HAP-1 (cell line): Measurements from ENCODE around the gene SNX19.
"Not testable (repeated sequence)": the region's sequence is repeated elsewhere in the genome, so short reads cannot be mapped to it uniquely, and the experiment has no call there.

Experiments
- DNase-seq, 2 experiments: peaks; one replicate each; pipeline ENCODE4 v3.0.0-alpha.2; 2016 to 2020; ENCODE audit warnings: low spot score in 2 of 2
- H3K27me3 ChIP-seq: fragments of 250-450 bp; sonication (Bioruptor Pico); 2 replicates; pipeline ENCODE4 v1.5.1; 2020; ENCODE audit warnings: low read depth, mild to moderate bottlenecking, moderate library complexity
- H3K36me3 ChIP-seq: fragments of 250-450 bp; sonication (Bioruptor Pico); replicated peaks from 2 replicates; pipeline ENCODE4 v1.5.1; 2020; ENCODE audit warnings: mild to moderate bottlenecking
- H3K4me1 ChIP-seq: fragments of 250-450 bp; sonication (Bioruptor Pico); 2 replicates; pipeline ENCODE4 v1.5.1; 2020; ENCODE audit warnings: mild to moderate bottlenecking
- H3K4me3 ChIP-seq: fragments of 250-450 bp; sonication (Bioruptor Pico); 2 replicates; pipeline ENCODE4 v1.5.1; 2020; ENCODE audit warnings: mild to moderate bottlenecking, moderate library complexity
- H3K9me3 ChIP-seq: fragments of 250-450 bp; sonication (Bioruptor Pico); 2 replicates; pipeline ENCODE4 v1.5.1; 2020; ENCODE audit warnings: mild to moderate bottlenecking, moderate library complexity
- in situ Hi-C: fragments of 300-500 bp; cut with MboI; formaldehyde crosslinking; loops from 3 replicates; pipeline ENCODE4 v1.14.3; 2020; ENCODE audit warnings: low sequenced_read_pairs, inconsistent platforms, mixed read lengths

Gene SNX19

GRCh38 chr11:130916238-130916855 lies at the start of gene SNX19:
Gene SNX19 (minus strand): TSS chr11:130916479. CDS start chr11:130915939, 540 bp downstream.
- H3K9me3 ChIP-seq = no peaks in the 10 kb centered on the region
- no peaks in the 10 kb centered on the region for H3K36me3 ChIP-seq
- H3K4me3 ChIP-seq = peak within 1 kb of the TSS; percentile 25
- peaks cover 10% of the 10 kb centered on the region for H3K4me1 ChIP-seq
- in situ Hi-C loops = no loop called here
- no peaks in the 10 kb centered on the region for H3K27me3 ChIP-seq
- peak; percentile 27 to 76 for DNase-seq

GRCh38 chr11:130964058-130964792 lies 47.9 kb upstream of the SNX19 start:
- Histone ChIP-seq H3K9me3 (no peaks in the 10 kb centered on the region), H3K4me3 (no peak overlapping the region), H3K4me1 (no peaks in the 10 kb centered on the region), H3K27me3 (no peaks in the 10 kb centered on the region), H3K36me3 (no peaks in the 10 kb centered on the region)
- in situ Hi-C loops = no loop called here
- no peak for DNase-seq

- H3K27me3 ChIP-seq = no peaks in the 10 kb centered on the region
- no peaks in the 10 kb centered on the region for H3K36me3 ChIP-seq
- no peak for DNase-seq
- no peaks in the 10 kb centered on the region for H3K9me3 ChIP-seq
- in situ Hi-C loops = no loop called here
- no peaks in the 10 kb centered on the region for H3K4me1 ChIP-seq
- no peak overlapping the region for H3K4me3 ChIP-seq
Measured at GRCh38 chr11:130947889-130948288, 31.6 kb upstream of the SNX19 start.

- no peaks in the 10 kb centered on the region for H3K36me3 ChIP-seq
- no peak overlapping the region for H3K4me3 ChIP-seq
- in situ Hi-C loops = no loop called here
- no peaks in the 10 kb centered on the region for H3K4me1 ChIP-seq
- H3K27me3 ChIP-seq = no peaks in the 10 kb centered on the region
- no peak for DNase-seq
- no peaks in the 10 kb centered on the region for H3K9me3 ChIP-seq
Measured at GRCh38 chr11:130947481-130947880, 31.2 kb upstream of the SNX19 start.

- no peaks in the 10 kb centered on the region for H3K4me1 ChIP-seq
- in situ Hi-C loops = no loop called here
- no peak overlapping the region for H3K4me3 ChIP-seq
- no peaks in the 10 kb centered on the region for H3K9me3 ChIP-seq
- H3K36me3 ChIP-seq = no peaks in the 10 kb centered on the region
- H3K27me3 ChIP-seq = no peaks in the 10 kb centered on the region
- DNase-seq = no peak
Measured at GRCh38 chr11:130947058-130947457, 30.8 kb upstream of the SNX19 start.

- in situ Hi-C loops = no loop called here
- DNase-seq = no peak
- no peaks in the 10 kb centered on the region for H3K9me3 ChIP-seq
- H3K36me3 ChIP-seq = no peaks in the 10 kb centered on the region
- no peaks in the 10 kb centered on the region for H3K27me3 ChIP-seq
- no peaks in the 10 kb centered on the region for H3K4me1 ChIP-seq
- no peak overlapping the region for H3K4me3 ChIP-seq
Measured at GRCh38 chr11:130945896-130946295, 29.6 kb upstream of the SNX19 start.

GRCh38 chr11:130940706-130941105 lies 24.4 kb upstream of the SNX19 start:
- no peaks in the 10 kb centered on the region for H3K9me3 ChIP-seq
- H3K4me1 ChIP-seq = no peaks in the 10 kb centered on the region
- in situ Hi-C loops = no loop called here
- no peak for DNase-seq
- no peaks in the 10 kb centered on the region for H3K27me3 ChIP-seq
- no peak overlapping the region for H3K4me3 ChIP-seq
- no peaks in the 10 kb centered on the region for H3K36me3 ChIP-seq

- H3K4me3 ChIP-seq = no peak overlapping the region
- DNase-seq = no peak
- no peaks in the 10 kb centered on the region for H3K4me1 ChIP-seq
- H3K9me3 ChIP-seq = no peaks in the 10 kb centered on the region
- H3K27me3 ChIP-seq = no peaks in the 10 kb centered on the region
- H3K36me3 ChIP-seq = no peaks in the 10 kb centered on the region
- in situ Hi-C loops = no loop called here
Measured at GRCh38 chr11:130937051-130937450, 20.8 kb upstream of the SNX19 start.

- in situ Hi-C loops = no loop called here
- DNase-seq = no peak
Measured at GRCh38 chr11:130932086-130932712, 15.9 kb upstream of the SNX19 start.

GRCh38 chr11:130924750-130925149 lies 8.5 kb upstream of the SNX19 start:
- Histone ChIP-seq H3K4me1 (peaks cover 10% of the 10 kb centered on the region), H3K36me3 (no peaks in the 10 kb centered on the region), H3K4me3 (no peak overlapping the region), H3K27me3 (no peaks in the 10 kb centered on the region), H3K9me3 (no peaks in the 10 kb centered on the region)
- no peak for DNase-seq
- in situ Hi-C loops = no loop called here

More at GRCh38 chr11:130932086-130932712, 15.9 kb upstream of the SNX19 start:
- H3K9me3 ChIP-seq = no peaks in the 10 kb centered on the region
- H3K4me1 ChIP-seq = no peaks in the 10 kb centered on the region
- H3K27me3 ChIP-seq = no peaks in the 10 kb centered on the region
- H3K4me3 ChIP-seq = no peak overlapping the region
- H3K36me3 ChIP-seq = no peaks in the 10 kb centered on the region

- H3K27me3 ChIP-seq, in situ Hi-C loops, H3K4me1 ChIP-seq, H3K9me3 ChIP-seq, H3K36me3 ChIP-seq, H3K4me3 ChIP-seq: not testable (repeated sequence)
- DNase-seq = peak; percentile 76 to 79
Measured at GRCh38 chr11:130920612-130921011, 4.3 kb upstream of the SNX19 start.

- no peaks in the 10 kb centered on the region for H3K9me3 ChIP-seq
- DNase-seq = no peak
- in situ Hi-C loops = no loop called here
- no peaks in the 10 kb centered on the region for H3K36me3 ChIP-seq
- no peaks in the 10 kb centered on the region for H3K27me3 ChIP-seq
- H3K4me3 ChIP-seq = no peak overlapping the region
- peaks cover 10% of the 10 kb centered on the region for H3K4me1 ChIP-seq
Measured at GRCh38 chr11:130918081-130918480, 1.8 kb upstream of the SNX19 start.

- no peak overlapping the region for H3K4me3 ChIP-seq
- DNase-seq = no peak
- in situ Hi-C loops = no loop called here
Measured at GRCh38 chr11:130916910-130917309, 631 bp upstream of the SNX19 start.

GRCh38 chr11:130915603-130916237 lies 559 bp downstream of the SNX19 start:
- Histone ChIP-seq H3K36me3 (no peaks in the 10 kb centered on the region), H3K4me3 (peak overlapping the region; percentile 25), H3K9me3 (no peaks in the 10 kb centered on the region), H3K4me1 (peaks cover 4% of the 10 kb centered on the region), H3K27me3 (no peaks in the 10 kb centered on the region)
- DNase-seq = no peak
- in situ Hi-C loops = no loop called here

More at GRCh38 chr11:130916910-130917309, 631 bp upstream of the SNX19 start:
- no peaks in the 10 kb centered on the region for H3K36me3 ChIP-seq
- no peaks in the 10 kb centered on the region for H3K9me3 ChIP-seq
- H3K27me3 ChIP-seq = no peaks in the 10 kb centered on the region
- peaks cover 10% of the 10 kb centered on the region for H3K4me1 ChIP-seq
